HEK293 (cell line): Measurements from ENCODE around the gene TBX15.
A peak's percentile ranks its signal among the peaks of the same experiment; 100 is the strongest.

Experiments used
- CTCF ChIA-PET: fragments of 350-600 bp; formaldehyde crosslinking; extraction: SDS; loops from one replicate; lab custom pipeline; 2021; ENCODE audit warnings: antibody characterized with exemption; lab: Yijun Ruan, JAX
- POLR2A ChIA-PET: fragments of 300-600 bp; formaldehyde crosslinking; extraction: SDS; loops from one replicate; lab custom pipeline; 2020; ENCODE audit warnings: antibody characterized with exemption, inconsistent platforms; lab: Yijun Ruan, JAX
- H3K27ac ChIP-seq: fragments of 200-500 bp; sonication (Bioruptor generic); 2 replicates; pipeline ENCODE4 v1.5.1; 2014; ENCODE audit warnings: low read depth, low read length, control low read depth, inconsistent platforms; ENCODE audit errors: extremely low read depth
- H3K36me3 ChIP-seq, 2 experiments: fragments of 200-500 bp in 1 of 2; sonication (Bioruptor generic) in 1 of 2; 1 replicate in 1 of 2; 2 replicates in 1 of 2; pipeline ENCODE4 v1.5.1; 2014 to 2017; ENCODE audit warnings: inconsistent platforms in 2 of 2, low read length in 2 of 2; ENCODE audit not compliant: control insufficient read depth in 2 of 2, insufficient read depth in 1 of 2
- H3K4me1 ChIP-seq: fragments of 200-500 bp; sonication (Bioruptor generic); 2 replicates; pipeline ENCODE4 v1.5.1; 2014; ENCODE audit warnings: mild to moderate bottlenecking, low read length, inconsistent platforms; ENCODE audit not compliant: control insufficient read depth, insufficient read depth
- H3K4me3 ChIP-seq: 2 replicates; pipeline ENCODE4 v1.5.1; 2011; ENCODE audit warnings: low read depth, mild to moderate bottlenecking, control low read depth, low read length, moderate library complexity
- H3K9me3 ChIP-seq: fragments of 200-500 bp; sonication (Bioruptor generic); 2 replicates; pipeline ENCODE4 v1.5.1; 2014; ENCODE audit warnings: low read depth, low read length, inconsistent platforms; ENCODE audit not compliant: control insufficient read depth, insufficient read depth
- KLF1 ChIP-seq: fragments of 450-650 bp; formaldehyde crosslinking; IDR thresholded peaks from 2 replicates; pipeline ENCODE4 v1.5.1; 2016; ENCODE audit warnings: missing biosample characterization, missing genetic modification characterization
- PRDM6 ChIP-seq: fragments of 450-650 bp; formaldehyde crosslinking; IDR thresholded peaks from 2 replicates; pipeline ENCODE4 v1.5.1; 2017; ENCODE audit warnings: missing biosample characterization, missing genetic modification characterization
- ZNF292 ChIP-seq: fragments of 450-650 bp; formaldehyde crosslinking; IDR thresholded peaks from 2 replicates; pipeline ENCODE4 v1.5.1; 2016; ENCODE audit warnings: low read depth, missing biosample characterization, missing genetic modification characterization, borderline replicate concordance
- ZNF366 ChIP-seq: fragments of 450-650 bp; formaldehyde crosslinking; conservative IDR thresholded peaks from 2 replicates; pipeline ENCODE4 v1.5.1; 2016; ENCODE audit warnings: missing biosample characterization, missing genetic modification characterization
- ZNF391 ChIP-seq: fragments of 450-650 bp; formaldehyde crosslinking; IDR thresholded peaks from 2 replicates; pipeline ENCODE4 v1.5.1; 2016; ENCODE audit warnings: low read depth, missing biosample characterization, missing genetic modification characterization, borderline replicate concordance
- ZNF426 ChIP-seq: fragments of 450-650 bp; formaldehyde crosslinking; IDR thresholded peaks from 2 replicates; pipeline ENCODE4 v1.5.1; 2017; ENCODE audit warnings: missing biosample characterization, missing genetic modification characterization, mild to moderate bottlenecking, inconsistent platforms, moderate library complexity
- ZNF510 ChIP-seq: fragments of 450-650 bp; formaldehyde crosslinking; IDR thresholded peaks from 2 replicates; pipeline ENCODE4 v1.5.1; 2018; ENCODE audit warnings: mild to moderate bottlenecking, missing genetic modification characterization, missing biosample characterization; ENCODE audit not compliant: insufficient replicate concordance
- ZNF571 ChIP-seq: fragments of 450-650 bp; formaldehyde crosslinking; IDR thresholded peaks from 2 replicates; pipeline ENCODE4 v1.5.0; 2017; ENCODE audit warnings: missing biosample characterization, missing genetic modification characterization
- TF ChIP-seq, protein P1 (sequence below): IDR thresholded peaks from 2 replicates; pipeline ENCODE4 v1.6.1; 2011; ENCODE audit warnings: mild to moderate bottlenecking, low read depth, low read length, borderline replicate concordance
- TF ChIP-seq, protein P2 (sequence below): fragments of 450-650 bp; formaldehyde crosslinking; conservative IDR thresholded peaks from 2 replicates; pipeline ENCODE4 v1.5.1; 2016; ENCODE audit warnings: low read depth, missing biosample characterization, missing genetic modification characterization
- TF ChIP-seq, protein P3 (sequence below): fragments of 450-650 bp; formaldehyde crosslinking; IDR thresholded peaks from 2 replicates; pipeline ENCODE4 v1.5.1; 2016; ENCODE audit warnings: missing biosample characterization, missing genetic modification characterization

Gene TBX15

DNA sequence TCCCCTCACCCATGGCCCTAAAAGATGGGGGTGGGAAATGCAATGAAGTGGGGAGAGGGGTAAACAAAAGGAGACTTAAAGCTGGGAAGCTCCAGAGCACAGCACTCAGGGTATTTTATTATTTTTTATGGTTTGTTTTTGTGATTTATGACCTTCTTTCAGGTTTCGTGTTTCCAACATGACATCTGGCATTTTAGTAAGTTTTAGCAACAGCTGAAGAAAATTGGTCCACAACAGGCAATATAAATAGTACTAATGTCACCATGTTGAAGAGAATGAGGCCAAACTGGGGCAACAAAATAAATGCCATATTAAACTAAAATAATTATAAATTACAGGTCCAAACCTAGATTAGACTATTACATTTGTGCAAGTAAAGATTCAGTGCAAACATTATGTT, 56.3 kb downstream of the TBX15 start:
- no peak for TF ChIP-seq ZNF366 (tag by site-specific recombination)
- TF ChIP-seq, protein P1, sequence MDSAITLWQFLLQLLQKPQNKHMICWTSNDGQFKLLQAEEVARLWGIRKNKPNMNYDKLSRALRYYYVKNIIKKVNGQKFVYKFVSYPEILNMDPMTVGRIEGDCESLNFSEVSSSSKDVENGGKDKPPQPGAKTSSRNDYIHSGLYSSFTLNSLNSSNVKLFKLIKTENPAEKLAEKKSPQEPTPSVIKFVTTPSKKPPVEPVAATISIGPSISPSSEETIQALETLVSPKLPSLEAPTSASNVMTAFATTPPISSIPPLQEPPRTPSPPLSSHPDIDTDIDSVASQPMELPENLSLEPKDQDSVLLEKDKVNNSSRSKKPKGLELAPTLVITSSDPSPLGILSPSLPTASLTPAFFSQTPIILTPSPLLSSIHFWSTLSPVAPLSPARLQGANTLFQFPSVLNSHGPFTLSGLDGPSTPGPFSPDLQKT: no peak
- POLR2A ChIA-PET: no interaction called here
- CTCF ChIA-PET: no interaction called here

GRCh38 chr1:118928739-118929554, 59.2 kb downstream of the TBX15 start:
- POLR2A ChIA-PET: no interaction called here

More for the DNA sequence above, 56.3 kb downstream of the TBX15 start:
- Histone ChIP-seq H3K4me3 (no peak overlapping the region), H3K27ac (no peak overlapping the region), H3K9me3 (no peaks in the 10 kb centered on the region), H3K36me3 (no peaks in the 10 kb centered on the region), H3K4me1 (no peaks in the 10 kb centered on the region)

DNA sequence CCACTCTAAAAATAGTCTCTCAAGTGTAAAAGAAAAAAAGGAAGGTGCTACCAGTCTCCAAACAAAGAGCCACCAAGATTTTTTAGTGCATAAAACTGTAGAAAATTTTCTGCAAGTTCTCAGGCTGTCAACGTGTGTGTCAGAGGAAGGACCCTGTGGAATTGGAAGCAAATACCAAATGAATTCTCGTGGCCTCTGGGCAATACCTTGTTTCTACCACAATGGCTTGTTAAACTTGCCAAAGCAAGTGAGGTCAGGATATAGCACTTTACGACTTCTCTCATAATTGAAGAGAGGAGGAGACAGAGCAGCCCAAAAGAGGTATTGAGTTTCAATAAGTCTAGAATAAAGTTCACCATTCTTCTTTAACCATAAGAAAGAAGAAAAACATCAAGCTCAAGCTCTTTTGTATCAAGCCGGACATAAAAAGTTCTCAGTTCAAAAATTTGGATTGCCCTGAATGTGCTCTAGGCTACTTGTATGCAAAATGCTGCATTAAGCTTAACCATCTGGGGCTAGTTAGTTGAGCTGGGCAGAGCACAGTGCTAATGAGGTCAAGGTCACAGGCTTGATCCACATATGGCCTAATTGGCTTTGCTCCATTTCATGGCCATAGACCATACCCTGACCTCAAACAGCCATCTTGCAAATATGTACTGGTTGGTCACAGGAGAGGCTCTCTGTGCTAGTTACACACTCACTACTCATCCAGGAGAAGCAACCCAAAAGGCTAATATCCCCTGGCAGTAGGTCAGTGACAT, 60.5 kb downstream of the TBX15 start:
- ChIA-PET CTCF (interaction anchor here (0.6 to 1.6 kb wide), 5 partner anchors 10 to 276 kb away, joined by 3 to 4 read pairs (median 4); no protein-coding TSS in a partner anchor), POLR2A (no interaction called here)
- H3K4me1 ChIP-seq: no peaks in the 10 kb centered on the region
- H3K9me3 ChIP-seq: no peaks in the 10 kb centered on the region
- H3K36me3 ChIP-seq: no peaks in the 10 kb centered on the region
- H3K27ac ChIP-seq: no peak overlapping the region
- TF ChIP-seq, protein P2, sequence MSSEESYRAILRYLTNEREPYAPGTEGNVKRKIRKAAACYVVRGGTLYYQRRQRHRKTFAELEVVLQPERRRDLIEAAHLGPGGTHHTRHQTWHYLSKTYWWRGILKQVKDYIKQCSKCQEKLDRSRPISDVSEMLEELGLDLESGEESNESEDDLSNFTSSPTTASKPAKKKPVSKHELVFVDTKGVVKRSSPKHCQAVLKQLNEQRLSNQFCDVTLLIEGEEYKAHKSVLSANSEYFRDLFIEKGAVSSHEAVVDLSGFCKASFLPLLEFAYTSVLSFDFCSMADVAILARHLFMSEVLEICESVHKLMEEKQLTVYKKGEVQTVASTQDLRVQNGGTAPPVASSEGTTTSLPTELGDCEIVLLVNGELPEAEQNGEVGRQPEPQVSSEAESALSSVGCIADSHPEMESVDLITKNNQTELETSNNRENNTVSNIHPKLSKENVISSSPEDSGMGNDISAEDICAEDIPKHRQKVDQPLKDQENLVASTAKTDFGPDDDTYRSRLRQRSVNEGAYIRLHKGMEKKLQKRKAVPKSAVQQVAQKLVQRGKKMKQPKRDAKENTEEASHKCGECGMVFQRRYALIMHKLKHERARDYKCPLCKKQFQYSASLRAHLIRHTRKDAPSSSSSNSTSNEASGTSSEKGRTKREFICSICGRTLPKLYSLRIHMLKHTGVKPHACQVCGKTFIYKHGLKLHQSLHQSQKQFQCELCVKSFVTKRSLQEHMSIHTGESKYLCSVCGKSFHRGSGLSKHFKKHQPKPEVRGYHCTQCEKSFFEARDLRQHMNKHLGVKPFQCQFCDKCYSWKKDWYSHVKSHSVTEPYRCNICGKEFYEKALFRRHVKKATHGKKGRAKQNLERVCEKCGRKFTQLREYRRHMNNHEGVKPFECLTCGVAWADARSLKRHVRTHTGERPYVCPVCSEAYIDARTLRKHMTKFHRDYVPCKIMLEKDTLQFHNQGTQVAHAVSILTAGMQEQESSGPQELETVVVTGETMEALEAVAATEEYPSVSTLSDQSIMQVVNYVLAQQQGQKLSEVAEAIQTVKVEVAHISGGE: no peak
- TF ChIP-seq KLF1 (tag by site-specific recombination): no peak
- TF ChIP-seq ZNF571: no peak
- no peak for TF ChIP-seq ZNF391 (tag by site-specific recombination)
- no peak for TF ChIP-seq ZNF510 (tag by site-specific recombination)
- H3K4me3 ChIP-seq: no peak overlapping the region

More at GRCh38 chr1:118928739-118929554, 59.2 kb downstream of the TBX15 start:
- CTCF ChIA-PET: interaction anchor here (0.7 to 1.6 kb wide), 4 partner anchors 8 to 213 kb away, joined by 3 to 5 read pairs (median 4); no protein-coding TSS in a partner anchor
- no peaks in the 10 kb centered on the region for H3K4me1 ChIP-seq
- H3K27ac ChIP-seq: no peak overlapping the region
- no peaks in the 10 kb centered on the region for H3K36me3 ChIP-seq
- TF ChIP-seq PRDM6 (tag by site-specific recombination) (no peak), ZNF426 (tag by site-specific recombination) (no peak), ZNF292 (no peak)
- TF ChIP-seq, protein P3, sequence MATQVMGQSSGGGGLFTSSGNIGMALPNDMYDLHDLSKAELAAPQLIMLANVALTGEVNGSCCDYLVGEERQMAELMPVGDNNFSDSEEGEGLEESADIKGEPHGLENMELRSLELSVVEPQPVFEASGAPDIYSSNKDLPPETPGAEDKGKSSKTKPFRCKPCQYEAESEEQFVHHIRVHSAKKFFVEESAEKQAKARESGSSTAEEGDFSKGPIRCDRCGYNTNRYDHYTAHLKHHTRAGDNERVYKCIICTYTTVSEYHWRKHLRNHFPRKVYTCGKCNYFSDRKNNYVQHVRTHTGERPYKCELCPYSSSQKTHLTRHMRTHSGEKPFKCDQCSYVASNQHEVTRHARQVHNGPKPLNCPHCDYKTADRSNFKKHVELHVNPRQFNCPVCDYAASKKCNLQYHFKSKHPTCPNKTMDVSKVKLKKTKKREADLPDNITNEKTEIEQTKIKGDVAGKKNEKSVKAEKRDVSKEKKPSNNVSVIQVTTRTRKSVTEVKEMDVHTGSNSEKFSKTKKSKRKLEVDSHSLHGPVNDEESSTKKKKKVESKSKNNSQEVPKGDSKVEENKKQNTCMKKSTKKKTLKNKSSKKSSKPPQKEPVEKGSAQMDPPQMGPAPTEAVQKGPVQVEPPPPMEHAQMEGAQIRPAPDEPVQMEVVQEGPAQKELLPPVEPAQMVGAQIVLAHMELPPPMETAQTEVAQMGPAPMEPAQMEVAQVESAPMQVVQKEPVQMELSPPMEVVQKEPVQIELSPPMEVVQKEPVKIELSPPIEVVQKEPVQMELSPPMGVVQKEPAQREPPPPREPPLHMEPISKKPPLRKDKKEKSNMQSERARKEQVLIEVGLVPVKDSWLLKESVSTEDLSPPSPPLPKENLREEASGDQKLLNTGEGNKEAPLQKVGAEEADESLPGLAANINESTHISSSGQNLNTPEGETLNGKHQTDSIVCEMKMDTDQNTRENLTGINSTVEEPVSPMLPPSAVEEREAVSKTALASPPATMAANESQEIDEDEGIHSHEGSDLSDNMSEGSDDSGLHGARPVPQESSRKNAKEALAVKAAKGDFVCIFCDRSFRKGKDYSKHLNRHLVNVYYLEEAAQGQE (tag by site-specific recombination): peak; percentile 96
- H3K9me3 ChIP-seq: no peaks in the 10 kb centered on the region
- no peak overlapping the region for H3K4me3 ChIP-seq
